ENCODE measurements around the gene CNIH2. TPM values are rescaled to one million over a fixed set of nuclear protein-coding genes. Genes with fewer than 3 reads are reported as not detected.

CNIH2 gene
- total and polyA plus RNA-seq, 2 donors (not counting 1 experiment from before 2014, with no cell fraction given) = 0.92 to 2.0 TPM

- Histone ChIP-seq H3K4me1 (ENCODE audit: control insufficient read depth in 2 of 2, insufficient read depth in 2 of 2, low read length in 2 of 2) (peaks cover 18 to 28% of the 10 kb centered on the region in 2 donors), H3K9ac (ENCODE audit: low read length) (peak overlapping the region; percentile 75), H2AFZ (ENCODE audit: insufficient read depth, low read depth, low read length, poor library complexity, severe bottlenecking) (peak overlapping the region; percentile 88), H3K27ac (ENCODE audit: low read length in 2 of 2) (peak overlapping the region; percentile 80 to 88), H4K20me1 (ENCODE audit: control insufficient read depth, insufficient read depth, low read length, poor library complexity, severe bottlenecking) (no peaks in the 10 kb centered on the region), H3K9me3 (ENCODE audit: control extremely low read depth in 1 of 3, control insufficient read depth in 2 of 3, insufficient read depth in 1 of 3, low read length in 2 of 3) (no peaks in the 10 kb centered on the region), H3K4me3 (ENCODE audit: control extremely low read depth in 1 of 5, extremely low read depth in 1 of 5, insufficient read depth in 1 of 5, low read depth in 2 of 5, low read length in 4 of 5) (peak overlapping the region; percentile 30 to 72 (median 63)), H3K4me2 (replicated peaks; ENCODE audit: low read depth, low read length, poor library complexity, severe bottlenecking) (peak overlapping the region; percentile 89), H3K36me3 (replicated peaks in 1 of 2; ENCODE audit: control extremely low read depth in 1 of 2, control insufficient read depth in 1 of 2, extremely low read depth in 1 of 2, insufficient read depth in 2 of 2, low read length in 1 of 2) (no peaks in the 10 kb centered on the region), H3K79me2 (ENCODE audit: control insufficient read depth, insufficient read depth, low read length) (no peaks in the 10 kb centered on the region), H3K27me3 (replicated peaks in 1 of 4; ENCODE audit: control extremely low read depth in 1 of 4, control insufficient read depth in 3 of 4, insufficient read depth in 4 of 4, low read length in 3 of 4) (no peaks in the 10 kb centered on the region)
- peak; percentile 97 for DNase-seq
- Mint-ChIP-seq H3K4me3 (peak overlapping the region; percentile 99), H3K4me1 (peaks cover 34% of the 10 kb centered on the region), H3K27me3 (peaks cover under 1% of the 10 kb centered on the region), H3K9me3 (ENCODE audit: insufficient read depth) (no peaks in the 10 kb centered on the region), H3K27ac (peak overlapping the region; percentile 99)
- intact Hi-C loops (cut with micrococcal nuclease) = loop anchor here (1.0 to 2.0 kb wide), 9 partner anchors 16 to 366 kb away; partner anchors contain the start of genes BRMS1, PELI3, RAB1B and SLC29A2
- no peak for TF ChIP-seq EZH2 (IDR thresholded peaks at IDR 0.05; ENCODE audit: borderline replicate concordance, insufficient read depth, low read depth, low read length, poor library complexity, severe bottlenecking)
- no peak for TF ChIP-seq CTCF (IDR thresholded peaks at IDR 0.05)
- ATAC-seq (ENCODE audit: low read depth) = peak; percentile 65
- 2% methylated on average over 43 of the region's 52 CpGs for WGBS (ENCODE audit: insufficient coverage)
- ChIA-PET CTCF (interaction anchor here (0.6 to 6.3 kb wide), 30 partner anchors 9 to 533 kb away, joined by 3 to 101 read pairs (median 8); partner anchors contain the start of genes B4GAT1, BRMS1, DPP3 and MRPL11), POLR2A (interaction anchor here (0.5 to 2.0 kb wide), 20 partner anchors 10 to 1048 kb away, joined by 3 to 12 read pairs (median 4); partner anchors contain the start of genes BRMS1, DPP3, FIBP and MRPL11)
These were observed 34.8 kb downstream of the CNIH2 start for GRCh38 chr11:66312549-66313320.
